ENCODE measurements around the gene OPRM1.

DNA sequence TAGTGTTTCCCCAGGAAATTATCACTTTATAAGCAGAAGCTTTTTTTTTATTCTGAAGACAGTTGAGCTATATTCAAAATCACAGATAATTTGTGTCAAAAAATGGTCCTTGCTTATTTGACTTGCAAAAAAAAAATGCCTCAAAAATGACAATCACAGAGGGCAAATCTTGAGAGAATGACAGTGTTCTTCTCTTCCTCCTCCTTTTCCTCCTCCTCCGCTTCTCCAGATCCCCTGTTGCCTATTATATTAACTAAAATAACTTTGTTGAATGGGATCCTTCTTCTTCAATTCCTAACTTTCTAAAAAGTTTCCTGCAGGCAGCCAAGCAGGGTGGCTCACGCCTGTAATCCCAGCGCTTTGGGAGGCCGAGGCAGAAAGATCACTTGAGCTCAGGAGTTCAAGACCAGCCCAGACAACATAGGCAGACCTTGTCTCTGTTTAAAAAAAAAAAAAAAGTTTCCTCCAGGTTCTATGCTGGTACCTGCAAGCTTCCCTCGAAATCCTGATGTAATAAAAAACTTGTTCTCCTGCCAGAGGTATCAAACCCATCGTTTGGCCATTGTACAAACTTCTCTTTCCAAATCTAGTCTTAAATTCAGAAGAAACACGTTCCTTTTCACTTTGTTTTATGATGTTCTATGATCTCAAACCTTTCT lies 189.0 kb downstream of the OPRM1 start:
- TF ChIP-seq CTCF (optimal IDR thresholded peaks at IDR 0.05 in 1 of 3, IDR thresholded peaks at IDR 0.05 in 1 of 3, conservative IDR thresholded peaks at IDR 0.05 in 1 of 3; ENCODE audit: extremely low read depth in 1 of 3, insufficient read depth in 2 of 3, low read length in 3 of 3) (no peak), EZH2 (IDR thresholded peaks at IDR 0.05; ENCODE audit: low read length) (no peak)
